ENCODE data around the gene UBA7. TPM values are rescaled to one million over a fixed set of nuclear protein-coding genes. Genes with fewer than 3 reads are reported as not detected.

Gene UBA7
- total RNA-seq, 6 experiments from 2014 or later = 11.9 to 32.6 (median 28.3) TPM

GRCh38 chr3:49761661-49762060 is 52.1 kb downstream of the UBA7 start:
- no peak for TF ChIP-seq CTCF (IDR thresholded peaks at IDR 0.05)
- Mint-ChIP-seq H3K4me3 (no peak overlapping the region), H3K4me1 (ENCODE audit: low read depth) (no peaks in the 10 kb centered on the region), H3K9me3 (no peaks in the 10 kb centered on the region), H3K36me3 (ENCODE audit: low read depth) (peaks cover 11% of the 10 kb centered on the region; the same call in 1 of the 2 replicates), H3K27me3 (ENCODE audit: insufficient read depth) (no peaks in the 10 kb centered on the region), H3K27ac (no peak overlapping the region)
- no peak for DNase-seq

GRCh38 chr3:49759226-49759625 is 54.5 kb downstream of the UBA7 start:
- DNase-seq = no peak

GRCh38 chr3:49757197-49757596 is 56.6 kb downstream of the UBA7 start:
- Mint-ChIP-seq H3K9me3 (no peaks in the 10 kb centered on the region), H3K4me1 (ENCODE audit: low read depth) (peaks cover 7% of the 10 kb centered on the region; the same call in 1 of the 2 replicates), H3K36me3 (ENCODE audit: low read depth) (no peaks in the 10 kb centered on the region), H3K4me3 (no peak overlapping the region), H3K27ac (no peak overlapping the region), H3K27me3 (ENCODE audit: insufficient read depth) (no peaks in the 10 kb centered on the region)
- no peak for DNase-seq
- no peak for TF ChIP-seq CTCF (IDR thresholded peaks at IDR 0.05)

More at GRCh38 chr3:49759226-49759625, 54.5 kb downstream of the UBA7 start:
- no peaks in the 10 kb centered on the region for H3K27me3 Mint-ChIP-seq (ENCODE audit: insufficient read depth)
- H3K36me3 Mint-ChIP-seq (ENCODE audit: low read depth) = peaks cover 4% of the 10 kb centered on the region; the same call in 1 of the 2 replicates
- H3K9me3 Mint-ChIP-seq = no peaks in the 10 kb centered on the region
- H3K27ac Mint-ChIP-seq = no peak overlapping the region
- no peak overlapping the region for H3K4me3 Mint-ChIP-seq
- H3K4me1 Mint-ChIP-seq (ENCODE audit: low read depth) = peaks cover 7% of the 10 kb centered on the region; the same call in 1 of the 2 replicates
- no peak for TF ChIP-seq CTCF (IDR thresholded peaks at IDR 0.05)

GRCh38 chr3:49756036-49756435 is 57.7 kb downstream of the UBA7 start:
- no peak for TF ChIP-seq CTCF (IDR thresholded peaks at IDR 0.05)
- no peaks in the 10 kb centered on the region for H3K9me3 Mint-ChIP-seq
- H3K36me3 Mint-ChIP-seq (ENCODE audit: low read depth) = no peaks in the 10 kb centered on the region
- no peak for DNase-seq
- peaks cover 7% of the 10 kb centered on the region; the same call in 1 of the 2 replicates for H3K4me1 Mint-ChIP-seq (ENCODE audit: low read depth)
- H3K4me3 Mint-ChIP-seq = no peak overlapping the region
- no peaks in the 10 kb centered on the region for H3K27me3 Mint-ChIP-seq (ENCODE audit: insufficient read depth)
- no peak overlapping the region for H3K27ac Mint-ChIP-seq

Small RNA genes within 50 kb of the gene (microRNA-seq; reads per million reads assigned to microRNA genes)
- not detected for gene MIR5193

Other genes starting within 250 kb of the UBA7 start
- 100 to 1,000 TPM in 5 of 6 experiments, 10 to 100 TPM in 1; 98.5 to 126 (median 112) TPM for gene APEH, start 139.6 kb downstream of the UBA7 start, total RNA-seq (2021; fragmentation: NEBNext Ultra II Directional; extraction: Animal tissue kit (Norgen Biotek cat#: 25700))
- 1 to 10 TPM; 3.4 to 7.4 (median 4.8) TPM for gene MST1, start 124.5 kb downstream of the UBA7 start, total RNA-seq (2021; fragmentation: NEBNext Ultra II Directional; extraction: Animal tissue kit (Norgen Biotek cat#: 25700))
- 10 to 100 TPM; 35.3 to 44.2 (median 39.8) TPM for gene RNF123, start 124.4 kb downstream of the UBA7 start, total RNA-seq (2021; fragmentation: NEBNext Ultra II Directional; extraction: Animal tissue kit (Norgen Biotek cat#: 25700))
- gene AMIGO3, start 94.3 kb downstream of the UBA7 start, total RNA-seq (2021; fragmentation: NEBNext Ultra II Directional; extraction: Animal tissue kit (Norgen Biotek cat#: 25700)) = under 1 TPM in 2 of 6 experiments, not detected in 4; 0.43 to 0.61 TPM
- 10 to 100 TPM; 30.5 to 39.4 (median 34.8) TPM for gene GMPPB, start 90.0 kb downstream of the UBA7 start, total RNA-seq (2021; fragmentation: NEBNext Ultra II Directional; extraction: Animal tissue kit (Norgen Biotek cat#: 25700))
- gene IP6K1, start 27.4 kb downstream of the UBA7 start, total RNA-seq (2021; fragmentation: NEBNext Ultra II Directional; extraction: Animal tissue kit (Norgen Biotek cat#: 25700)) = 10 to 100 TPM; 29.8 to 43.7 (median 38.4) TPM
- under 1 TPM in 2 of 6 experiments, not detected in 4; 0.17 to 0.18 TPM for gene CDHR4, start 14.1 kb downstream of the UBA7 start, total RNA-seq (2021; fragmentation: NEBNext Ultra II Directional; extraction: Animal tissue kit (Norgen Biotek cat#: 25700))
- gene INKA1, start 10.7 kb downstream of the UBA7 start, total RNA-seq (2021; fragmentation: NEBNext Ultra II Directional; extraction: Animal tissue kit (Norgen Biotek cat#: 25700)) = 1 to 10 TPM; 3.2 to 4.3 (median 3.6) TPM
- gene TRAIP, start 42.6 kb upstream of the UBA7 start, total RNA-seq (2021; fragmentation: NEBNext Ultra II Directional; extraction: Animal tissue kit (Norgen Biotek cat#: 25700)) = 1 to 10 TPM; 3.4 to 7.5 (median 6.3) TPM
- gene CAMKV, start 56.0 kb upstream of the UBA7 start, total RNA-seq (2021; fragmentation: NEBNext Ultra II Directional; extraction: Animal tissue kit (Norgen Biotek cat#: 25700)) = not detected
- 1 to 10 TPM in 1 of 6 experiments, under 1 TPM in 5; 0.34 to 1.1 (median 0.80) TPM for gene MST1R, start 89.9 kb upstream of the UBA7 start, total RNA-seq (2021; fragmentation: NEBNext Ultra II Directional; extraction: Animal tissue kit (Norgen Biotek cat#: 25700))
- 10 to 100 TPM; 13.6 to 20.3 (median 15.7) TPM for gene MON1A, start 115.9 kb upstream of the UBA7 start, total RNA-seq (2021; fragmentation: NEBNext Ultra II Directional; extraction: Animal tissue kit (Norgen Biotek cat#: 25700))
- gene RBM6, start 126.2 kb upstream of the UBA7 start, total RNA-seq (2021; fragmentation: NEBNext Ultra II Directional; extraction: Animal tissue kit (Norgen Biotek cat#: 25700)) = 10 to 100 TPM; 32.5 to 41.6 (median 34.5) TPM